Erythroblast (primary cell): ENCODE measurements around the gene MIEF1.

Source experiments
- DNase-seq, 2 experiments: peaks; one replicate each; lab custom pipeline; 2025; lab: John Stamatoyannopoulos, UW
- GATA1 ChIP-seq: IDR thresholded peaks from 2 replicates; pipeline ENCODE4 v1.6.1; 2011; ENCODE audit warnings: low read depth, mild to moderate bottlenecking, control low read depth, low read length, moderate library complexity
- POLR2A ChIP-seq: IDR thresholded peaks from 2 replicates; pipeline ENCODE4 v1.6.1; 2011; ENCODE audit warnings: mild to moderate bottlenecking, low read length

The MIEF1 gene

DNA sequence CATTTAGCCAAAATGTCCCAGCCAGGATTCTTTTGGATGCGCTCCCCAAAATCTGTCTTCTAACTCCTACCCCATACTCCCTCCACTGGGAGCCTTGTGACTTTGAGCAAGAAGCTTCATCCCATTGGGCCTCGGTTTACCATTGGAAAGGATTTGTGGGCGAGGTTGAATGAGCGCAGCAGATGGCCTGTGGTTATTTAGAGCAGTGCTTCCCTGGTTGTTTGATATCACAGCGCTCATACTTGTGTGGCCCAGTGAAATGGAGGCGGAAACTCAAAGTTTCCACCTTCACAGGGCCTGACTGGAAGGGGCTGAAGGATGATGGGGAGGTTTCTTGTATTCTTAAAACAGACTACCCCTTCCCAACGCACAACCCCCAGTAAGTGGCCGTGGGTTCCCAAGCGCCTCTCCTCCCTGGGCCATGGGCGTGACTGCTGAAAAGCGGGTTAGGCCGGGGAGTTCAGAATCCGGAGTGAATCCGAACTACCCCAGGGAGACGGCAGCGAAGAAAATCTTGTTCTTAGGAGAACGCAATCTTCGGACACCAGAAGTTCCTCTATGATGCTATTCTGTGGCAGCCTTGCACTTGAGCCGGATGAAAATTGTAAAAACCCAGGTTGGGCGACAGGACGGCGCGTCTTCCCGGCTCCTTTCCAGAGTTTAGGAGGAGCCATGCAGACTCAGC is 17.0 kb downstream of the MIEF1 start:
- TF ChIP-seq POLR2A: no peak
- TF ChIP-seq GATA1: no peak
- peak; percentile 78 to 82 for DNase-seq

GRCh38 chr22:39519681-39520225 is 17.7 kb downstream of the MIEF1 start:
- TF ChIP-seq GATA1 (no peak), POLR2A (no peak)
- DNase-seq: peak; percentile 86 to 100

GRCh38 chr22:39520226-39521105 is 18.4 kb downstream of the MIEF1 start, which contains the start of gene ATF4:
TSS of gene ATF4 (plus strand) at chr22:39520562. CDS start at chr22:39521446, 884 bp downstream.
- no peak for TF ChIP-seq GATA1
- peak; percentile 99 for TF ChIP-seq POLR2A
- DNase-seq: peak; percentile 98 to 99

DNA sequence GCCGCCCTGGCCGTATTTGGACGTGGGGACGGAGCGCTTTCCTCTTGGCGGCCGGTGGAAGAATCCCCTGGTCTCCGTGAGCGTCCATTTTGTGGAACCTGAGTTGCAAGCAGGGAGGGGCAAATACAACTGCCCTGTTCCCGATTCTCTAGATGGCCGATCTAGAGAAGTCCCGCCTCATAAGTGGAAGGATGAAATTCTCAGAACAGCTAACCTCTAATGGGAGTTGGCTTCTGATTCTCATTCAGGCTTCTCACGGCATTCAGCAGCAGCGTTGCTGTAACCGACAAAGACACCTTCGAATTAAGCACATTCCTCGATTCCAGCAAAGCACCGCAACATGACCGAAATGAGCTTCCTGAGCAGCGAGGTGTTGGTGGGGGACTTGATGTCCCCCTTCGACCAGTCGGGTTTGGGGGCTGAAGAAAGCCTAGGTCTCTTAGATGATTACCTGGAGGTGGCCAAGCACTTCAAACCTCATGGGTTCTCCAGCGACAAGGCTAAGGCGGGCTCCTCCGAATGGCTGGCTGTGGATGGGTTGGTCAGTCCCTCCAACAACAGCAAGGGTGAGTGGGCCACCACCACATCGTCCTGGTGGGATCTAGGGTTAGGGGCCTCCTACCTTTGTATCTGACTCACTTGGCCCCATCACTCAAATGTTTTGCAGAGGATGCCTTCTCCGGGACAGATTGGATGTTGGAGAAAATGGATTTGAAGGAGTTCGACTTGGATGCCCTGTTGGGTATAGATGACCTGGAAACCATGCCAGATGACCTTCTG is 19.2 kb downstream of the MIEF1 start:
- DNase-seq: peak; percentile 68 to 89

- DNase-seq: peak in 1 of 2 experiments; percentile 55
Measured at GRCh38 chr22:39522091-39522490, 20.0 kb downstream of the MIEF1 start.

- peak; percentile 65 to 74 for DNase-seq
Measured at GRCh38 chr22:39522567-39523300, 20.6 kb downstream of the MIEF1 start.

GRCh38 chr22:39524089-39524752 is 22.1 kb downstream of the MIEF1 start:
- TF ChIP-seq GATA1: no peak
- peak; percentile 22 for TF ChIP-seq POLR2A
- DNase-seq: peak in 1 of 2 experiments; percentile 39

More at GRCh38 chr22:39522567-39523300, 20.6 kb downstream of the MIEF1 start:
- TF ChIP-seq POLR2A (peak; percentile 68), GATA1 (no peak)

DNA sequence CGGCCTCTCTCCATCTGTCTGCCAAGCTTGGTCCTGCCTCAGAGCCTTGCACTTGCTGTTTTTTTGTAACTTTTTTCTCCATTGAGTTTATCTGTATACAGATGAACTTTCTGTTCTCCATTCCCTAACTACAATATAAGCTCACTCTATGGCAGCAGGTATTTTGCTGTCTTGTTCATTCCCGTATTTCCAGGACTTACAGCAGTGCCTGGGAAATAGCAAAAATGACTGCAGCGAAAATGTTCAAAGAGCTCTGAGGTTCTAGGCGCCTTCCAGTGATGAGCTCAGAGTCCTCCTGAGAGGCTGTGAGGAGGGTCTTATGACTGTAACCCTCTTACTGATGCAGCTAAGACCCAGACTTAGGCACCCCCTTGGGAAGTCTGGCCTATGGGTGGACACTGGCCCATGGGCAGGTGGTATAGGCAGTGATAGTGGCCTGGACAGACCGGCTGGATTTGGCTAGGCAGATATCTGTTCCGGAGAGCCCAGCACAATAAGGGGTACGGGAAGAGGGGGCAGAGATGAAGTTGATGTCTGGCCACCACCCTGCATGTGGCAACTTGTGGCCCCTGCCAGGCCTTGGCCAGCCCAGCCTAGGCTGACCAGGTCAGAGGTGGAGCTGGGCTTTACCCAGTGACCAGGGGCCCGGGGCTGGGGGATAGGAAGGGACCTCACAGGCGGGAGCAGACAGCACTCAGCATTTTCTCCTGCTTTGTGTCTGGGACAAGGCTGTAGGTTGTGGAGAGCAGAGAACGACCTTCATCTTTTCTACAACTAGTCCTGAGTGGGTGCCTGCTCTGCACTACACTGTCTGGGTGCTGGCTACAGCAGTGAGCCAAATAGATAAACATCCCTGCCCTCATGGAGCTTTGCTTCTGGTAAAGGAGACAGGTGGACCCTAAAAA is 22.9 kb downstream of the MIEF1 start:
- TF ChIP-seq GATA1 (no peak), POLR2A (no peak)
- DNase-seq: peak in 1 of 2 experiments; percentile 34

GRCh38 chr22:39525658-39525975 is 23.5 kb downstream of the MIEF1 start:
- no peak for TF ChIP-seq GATA1
- TF ChIP-seq POLR2A: no peak
- DNase-seq: no peak

- no peak for DNase-seq
Measured at GRCh38 chr22:39526736-39527171, 24.7 kb downstream of the MIEF1 start.

DNA sequence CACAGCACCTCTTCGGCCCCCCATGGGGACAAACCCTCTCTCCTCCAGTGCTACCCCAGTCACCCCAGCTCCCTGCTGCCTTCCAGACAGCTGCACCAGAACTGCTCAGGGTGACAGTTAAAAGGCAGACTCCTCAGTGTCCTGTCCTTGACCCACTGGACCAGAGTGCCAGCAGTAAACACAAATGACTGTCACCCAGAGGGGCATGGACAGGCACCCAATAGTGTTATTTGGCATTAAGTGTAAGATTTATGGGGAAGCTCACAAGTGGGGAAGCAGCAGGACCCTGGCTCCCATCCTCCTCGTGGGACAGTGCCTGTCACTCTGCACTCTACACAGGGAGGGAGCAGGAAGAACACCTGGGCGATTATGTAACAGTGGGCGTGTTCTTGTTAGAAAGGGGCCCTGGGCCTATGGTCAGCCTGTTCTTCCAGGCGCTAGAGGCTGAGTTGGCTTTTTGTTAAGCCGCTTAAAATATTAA is 25.4 kb downstream of the MIEF1 start:
- TF ChIP-seq GATA1 (no peak), POLR2A (peak; percentile 23)
- DNase-seq: no peak

More at GRCh38 chr22:39526736-39527171, 24.7 kb downstream of the MIEF1 start:
- TF ChIP-seq GATA1: no peak
- no peak for TF ChIP-seq POLR2A
